HG03354 (cell line): Measurements from ENCODE around the gene TEC.
"Not testable (repeated sequence)": the region's sequence is repeated elsewhere in the genome, so short reads cannot be mapped to it uniquely, and the experiment has no call there.

ENCODE experiments used
- ATAC-seq: cut with Tn5 transposase; IDR thresholded peaks from one replicate; pipeline ENCODE4 v1.9.1; 2021; ENCODE audit warnings: mild to moderate bottlenecking; ENCODE audit not compliant: unreplicated experiment, poor library complexity, severe bottlenecking

TEC gene

GRCh38 chr4:48268956-48269860 is at the start of gene TEC:
TEC (minus strand) TSS chr4:48269838; CDS start chr4:48228614, 41,224 bp downstream.
- ATAC-seq = peak; percentile 32

DNA sequence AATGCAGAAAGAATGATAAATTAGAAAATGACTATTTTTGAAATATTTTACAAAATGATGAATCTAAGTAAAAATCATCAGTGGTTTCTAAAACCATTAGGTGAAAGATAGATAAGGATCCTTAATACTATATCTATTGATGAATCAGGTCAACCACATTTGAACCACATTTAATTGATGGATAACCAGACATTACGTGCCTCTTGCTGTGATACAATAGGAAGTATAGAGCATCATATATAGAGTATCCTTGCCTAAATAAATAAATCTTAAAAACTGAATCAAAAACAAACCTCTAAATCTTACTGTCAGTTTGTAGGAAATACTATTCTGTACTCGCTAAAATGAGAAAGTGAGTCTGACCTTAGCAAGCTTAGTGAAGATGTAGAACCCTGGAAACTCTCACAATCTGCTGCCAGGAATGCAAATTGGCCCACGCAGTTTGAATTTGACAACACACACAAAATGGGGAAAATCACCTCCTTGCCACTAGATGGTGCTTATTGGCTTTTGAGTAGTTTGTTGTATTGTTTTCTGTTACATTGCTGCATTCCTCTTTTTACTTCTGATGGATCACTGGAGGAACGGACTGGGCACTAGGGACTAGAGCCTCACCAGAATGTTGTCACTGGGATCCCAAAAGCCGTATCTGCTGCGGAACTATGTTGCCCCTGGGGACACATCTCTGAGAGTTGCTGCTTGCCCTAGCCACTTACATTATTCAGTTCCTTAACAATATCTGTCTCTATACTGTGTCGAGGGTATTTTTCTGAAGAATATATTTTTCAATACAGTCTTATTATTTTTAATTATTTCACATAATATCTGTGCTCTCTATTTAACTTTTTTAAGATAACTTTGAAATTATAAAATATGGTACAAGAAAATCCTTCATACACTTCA is 46.3 kb upstream of the TEC start:
- peak; percentile 96 for ATAC-seq

DNA sequence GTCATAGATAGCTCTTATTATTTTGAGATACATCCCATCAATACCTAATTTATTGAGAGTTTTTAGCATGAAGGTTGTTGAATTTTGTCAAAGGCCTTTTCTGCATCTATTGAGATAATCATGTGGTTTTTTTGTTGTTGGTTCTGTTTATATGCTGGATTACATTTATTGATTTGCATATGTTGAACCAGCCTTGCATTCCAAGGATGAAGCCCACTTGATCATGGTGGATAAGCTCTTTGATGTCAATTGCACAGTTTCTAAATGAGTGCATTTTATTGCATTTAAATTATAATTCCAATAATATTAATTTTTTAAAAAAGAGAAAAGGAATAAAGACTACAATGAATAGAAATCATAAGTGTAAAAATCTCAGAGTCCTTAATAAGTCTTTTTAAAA is 45.1 kb upstream of the TEC start:
- ATAC-seq = not testable (repeated sequence)

DNA sequence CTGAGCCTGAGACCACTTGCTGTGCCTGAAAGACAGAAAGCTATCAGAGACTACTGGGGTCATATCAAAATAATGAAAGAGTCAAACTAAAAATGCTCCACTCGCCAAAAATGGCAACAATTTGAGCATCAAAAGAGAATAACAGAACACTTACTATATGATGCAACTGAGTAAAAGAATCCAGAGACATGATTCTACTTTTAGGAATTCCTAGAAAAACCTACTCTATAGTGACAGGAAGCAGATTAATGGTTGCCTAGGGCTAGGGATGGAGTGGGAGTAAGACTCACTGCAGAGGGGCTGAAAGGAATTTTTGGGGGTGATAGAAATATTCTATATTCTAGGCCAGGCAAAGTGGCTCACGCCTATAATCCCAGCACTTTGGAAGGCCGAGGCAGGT is 42.3 kb upstream of the TEC start:
- ATAC-seq = no peak

GRCh38 chr4:48308901-48309300 is 39.3 kb upstream of the TEC start:
- no peak for ATAC-seq

DNA sequence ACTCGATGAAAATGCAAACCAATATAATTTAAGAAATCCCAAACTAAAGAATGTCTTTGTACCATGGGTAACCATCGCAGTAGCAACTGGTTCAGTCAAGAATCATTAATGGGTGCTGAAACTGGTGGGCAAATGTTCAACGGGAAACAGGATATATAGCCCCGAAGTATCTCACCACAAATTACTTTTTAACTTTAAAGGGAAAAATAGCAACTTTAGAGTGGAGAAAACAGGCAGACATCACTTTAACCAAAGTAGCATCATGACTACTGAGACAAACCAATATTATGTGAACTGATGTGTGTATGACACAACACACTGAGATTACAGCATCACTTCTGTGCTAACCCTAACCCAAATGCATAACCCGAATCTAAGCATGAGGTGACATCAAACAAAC is 37.9 kb upstream of the TEC start:
- peak; percentile 84 for ATAC-seq

- ATAC-seq = no peak
Observed at GRCh38 chr4:48305508-48305907, 35.9 kb upstream of the TEC start.

- ATAC-seq = no peak
Observed at GRCh38 chr4:48300004-48300403, 30.4 kb upstream of the TEC start.

GRCh38 chr4:48299560-48299959 is 29.9 kb upstream of the TEC start:
- ATAC-seq = no peak

- ATAC-seq = no peak
Observed at GRCh38 chr4:48297256-48297846, 27.7 kb upstream of the TEC start.

DNA sequence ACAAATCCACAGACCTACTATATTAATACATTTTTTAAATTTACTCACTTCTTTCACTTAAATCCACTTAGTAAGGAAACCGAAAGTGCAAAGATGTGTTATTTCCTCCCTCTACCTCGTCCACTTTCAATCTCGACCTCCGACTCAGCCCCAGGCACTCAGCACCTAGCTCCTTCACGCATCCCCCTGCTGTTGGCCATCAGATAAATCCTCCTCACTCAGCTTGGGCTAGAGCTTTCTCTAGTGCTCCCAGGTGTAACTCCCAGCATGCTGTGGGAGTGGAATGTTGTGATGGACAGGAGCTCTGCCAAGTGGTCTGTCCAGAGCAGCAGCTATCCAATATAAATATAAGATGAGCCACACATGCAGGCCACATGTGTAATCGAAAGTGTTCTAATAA is 26.7 kb upstream of the TEC start:
- ATAC-seq = peak; percentile 79

DNA sequence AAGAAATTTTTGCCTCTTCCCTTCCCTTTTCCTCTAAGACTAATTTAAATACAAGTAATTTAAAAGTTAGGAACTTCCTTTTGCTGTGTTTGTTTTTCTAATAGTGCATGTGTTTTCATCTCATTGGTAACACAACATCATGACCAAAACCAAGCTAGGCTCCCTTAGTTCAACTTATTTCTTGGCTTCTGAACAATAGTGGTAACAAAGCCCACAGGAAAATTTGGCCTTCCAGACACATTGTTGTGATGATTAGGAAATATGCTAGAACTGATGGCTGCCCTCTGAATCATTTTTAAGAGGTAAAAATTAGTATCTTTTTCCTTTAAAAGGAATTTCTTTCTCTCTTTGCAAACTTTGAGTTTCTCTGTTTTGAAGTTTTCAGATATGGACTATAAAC is 25.5 kb upstream of the TEC start:
- ATAC-seq = no peak

- not testable (repeated sequence) for ATAC-seq
Observed at GRCh38 chr4:48292218-48292790, 22.7 kb upstream of the TEC start.

GRCh38 chr4:48290146-48290772 is 20.6 kb upstream of the TEC start:
- ATAC-seq = no peak

- not testable (repeated sequence) for ATAC-seq
Observed at GRCh38 chr4:48286060-48286459, 16.4 kb upstream of the TEC start.

GRCh38 chr4:48285640-48286039 is 16.0 kb upstream of the TEC start:
- ATAC-seq = not testable (repeated sequence)

GRCh38 chr4:48275686-48276085 is 6.0 kb upstream of the TEC start:
- ATAC-seq = no peak

- peak; percentile 40 for ATAC-seq
Observed at GRCh38 chr4:48275247-48275646, 5.6 kb upstream of the TEC start.

DNA sequence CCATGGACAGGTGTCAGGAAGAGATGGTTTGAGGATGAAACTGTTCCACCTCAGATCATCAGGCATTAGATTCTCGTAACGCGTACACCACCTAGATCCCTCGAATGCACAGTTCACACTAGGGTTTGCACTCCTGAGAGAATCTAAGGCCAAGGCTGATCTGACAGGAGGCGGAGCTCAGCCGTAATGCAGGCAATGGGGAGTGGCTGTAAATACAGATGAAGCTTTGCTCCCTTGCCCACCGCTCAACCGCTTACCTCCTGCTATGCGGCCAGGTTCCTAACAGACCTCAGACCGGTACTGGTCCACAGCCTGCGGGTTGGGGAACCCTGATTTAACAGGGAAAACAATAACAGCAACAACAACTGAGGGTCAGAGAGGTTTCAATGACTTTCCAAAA is 2.0 kb upstream of the TEC start:
- no peak for ATAC-seq
